T47D (cell line): Measurements from ENCODE around the gene NNAT.
"Not testable (repeated sequence)": the region's sequence is repeated elsewhere in the genome, so short reads cannot be mapped to it uniquely, and the experiment has no call there.

Experiments used
- DNase-seq, 2 experiments: peaks; one replicate each; pipeline versions ENCODE4 v3.0.0 to v3.0.0-alpha.2; 2011 to 2012; ENCODE audit warnings: low read depth in 1 of 2, low spot score in 1 of 2
- JUND ChIP-seq: IDR thresholded peaks from 2 replicates; pipeline ENCODE4 v1.6.1; 2012; ENCODE audit warnings: low read depth
- in situ Hi-C: cut with HindIII; loops from 2 replicates; pipeline ENCODE4 v1.10.0; 2016; ENCODE audit warnings: low sequenced_read_pairs, low pct_unique_long_range_greater_than_20kb

NNAT gene

GRCh38 chr20:37529214-37529967, 8.3 kb downstream of the NNAT start:
- in situ Hi-C loops: no loop called here

GRCh38 chr20:37529968-37530600, 9.0 kb downstream of the NNAT start:
- no peak for DNase-seq
- in situ Hi-C loops: no loop called here
- TF ChIP-seq JUND: no peak

More at GRCh38 chr20:37529214-37529967, 8.3 kb downstream of the NNAT start:
- peak in 1 of 2 experiments; percentile 39 for DNase-seq
- TF ChIP-seq JUND: no peak

GRCh38 chr20:37530696-37531095, 9.6 kb downstream of the NNAT start:
- TF ChIP-seq JUND: no peak
- no peak for DNase-seq
- in situ Hi-C loops: no loop called here

- no peak for TF ChIP-seq JUND
Measured at GRCh38 chr20:37531856-37532255, 10.8 kb downstream of the NNAT start.

GRCh38 chr20:37533154-37533715, 12.2 kb downstream of the NNAT start:
- TF ChIP-seq JUND: no peak
- no peak for DNase-seq
- in situ Hi-C loops: no loop called here

More at GRCh38 chr20:37531856-37532255, 10.8 kb downstream of the NNAT start:
- DNase-seq: no peak
- in situ Hi-C loops: no loop called here

GRCh38 chr20:37534401-37535157, 13.5 kb downstream of the NNAT start:
- DNase-seq: peak in 1 of 2 experiments; percentile 85
- no peak for TF ChIP-seq JUND
- in situ Hi-C loops: no loop called here

- no peak for TF ChIP-seq JUND
- no peak for DNase-seq
- in situ Hi-C loops: no loop called here
Measured at GRCh38 chr20:37535443-37536132, 14.5 kb downstream of the NNAT start.

- DNase-seq: no peak
- in situ Hi-C loops: no loop called here
- TF ChIP-seq JUND: no peak
Measured at GRCh38 chr20:37537505-37537904, 16.5 kb downstream of the NNAT start.

GRCh38 chr20:37538003-37538402, 17.0 kb downstream of the NNAT start:
- in situ Hi-C loops: no loop called here
- no peak for DNase-seq
- TF ChIP-seq JUND: no peak

- TF ChIP-seq JUND: no peak
Measured at GRCh38 chr20:37539424-37539823, 18.4 kb downstream of the NNAT start.

GRCh38 chr20:37540001-37540400, 19.0 kb downstream of the NNAT start:
- in situ Hi-C loops: no loop called here
- TF ChIP-seq JUND: no peak
- DNase-seq: no peak

More at GRCh38 chr20:37539424-37539823, 18.4 kb downstream of the NNAT start:
- DNase-seq: no peak
- in situ Hi-C loops: no loop called here

- in situ Hi-C loops, DNase-seq: not testable (repeated sequence)
Measured at GRCh38 chr20:37540838-37541237, 19.8 kb downstream of the NNAT start.

GRCh38 chr20:37541326-37541725, 20.3 kb downstream of the NNAT start:
- DNase-seq: no peak
- no peak for TF ChIP-seq JUND
- in situ Hi-C loops: no loop called here
